Suprapubic skin (tissue), 4 donors: Measurements from ENCODE around the gene SEMA3A. TPM values are rescaled to one million over a fixed set of nuclear protein-coding genes. Genes with fewer than 3 reads are reported as not detected.

Experiments used
- DNase-seq, 2 donors: peaks; one replicate each; pipeline ENCODE4 v3.0.0-alpha.2; 2019; ENCODE audit warnings: low spot score in 2 of 2
- H3K27ac ChIP-seq: fragments of 200-600 bp; sonication (generic); one replicate; pipeline ENCODE4 v1.5.1; 2019
- H3K27me3 ChIP-seq: fragments of 200-600 bp; sonication (generic); one replicate; pipeline ENCODE4 v1.5.1; 2019
- H3K36me3 ChIP-seq: fragments of 200-600 bp; sonication (generic); one replicate; pipeline ENCODE4 v1.5.1; 2019
- H3K4me1 ChIP-seq: fragments of 200-600 bp; sonication (generic); one replicate; pipeline ENCODE4 v1.5.1; 2019
- H3K4me3 ChIP-seq: fragments of 200-600 bp; sonication (generic); one replicate; pipeline ENCODE4 v1.5.1; 2019; ENCODE audit warnings: mild to moderate bottlenecking
- H3K9me3 ChIP-seq: fragments of 200-600 bp; sonication (generic); one replicate; pipeline ENCODE4 v1.5.1; 2019
- CTCF ChIP-seq, 2 donors: fragments of 200-600 bp in 1 of 2; fragments of 450-650 bp in 1 of 2; sonication (generic) in 1 of 2; IDR thresholded peaks; one replicate each; pipeline ENCODE4 v1.5.1; 2016 to 2019; ENCODE audit warnings: antibody characterized with exemption in 2 of 2, mild to moderate bottlenecking in 1 of 2, moderate library complexity in 1 of 2
- EP300 ChIP-seq: sonication (generic); formaldehyde crosslinking; IDR thresholded peaks from one replicate; pipeline ENCODE4 v1.6.1; 2017; ENCODE audit warnings: antibody characterized with exemption
- POLR2A ChIP-seq, 2 donors: fragments of 450-650 bp; IDR thresholded peaks; one replicate each; pipeline ENCODE4 v1.6.1; 2017; ENCODE audit warnings: antibody characterized with exemption in 2 of 2, mild to moderate bottlenecking in 2 of 2, moderate library complexity in 2 of 2
- POLR2AphosphoS5 ChIP-seq, 3 donors: sonication (generic); formaldehyde crosslinking; IDR thresholded peaks; one replicate each; pipeline ENCODE4 v1.6.1; 2017; ENCODE audit warnings: antibody characterized with exemption in 3 of 3
- WGBS: methylation state at CpG from one replicate; pipeline ENCODE4 v1.1.5; 2018; 5-methylcytosine and 5-hydroxymethylcytosine counted together
- total RNA-seq, 4 donors: library from RNA; depleted of rRNA; stranded (reverse); fragments of >200 nt; gene quantifications; one replicate each; pipeline ENCODE4 v1.1.0, GENCODE V29; 2016

Gene SEMA3A
- total RNA-seq, 4 donors from 2014 or later = 1.1 to 7.3 (median 3.2) TPM

- Histone ChIP-seq H3K4me3 (no peak overlapping the region), H3K4me1 (no peaks in the 10 kb centered on the region), H3K27me3 (no peaks in the 10 kb centered on the region), H3K9me3 (no peaks in the 10 kb centered on the region), H3K36me3 (no peaks in the 10 kb centered on the region), H3K27ac (no peak overlapping the region)
- TF ChIP-seq EP300 (no peak), CTCF (IDR thresholded peaks at IDR 0.05) (no peak), POLR2A (IDR thresholded peaks at IDR 0.05) (no peak), POLR2AphosphoS5 (IDR thresholded peaks at IDR 0.05) (no peak)
- DNase-seq = no peak
- 19% methylated on average over 1 of the region's 1 CpG for WGBS
Observed at GRCh38 chr7:84232646-84233045, 38.1 kb upstream of the SEMA3A start.

- no peak for DNase-seq
- Histone ChIP-seq H3K27ac (no peak overlapping the region), H3K9me3 (no peaks in the 10 kb centered on the region), H3K4me1 (no peaks in the 10 kb centered on the region), H3K4me3 (no peak overlapping the region), H3K36me3 (no peaks in the 10 kb centered on the region), H3K27me3 (no peaks in the 10 kb centered on the region)
- TF ChIP-seq CTCF (IDR thresholded peaks at IDR 0.05) (no peak), POLR2AphosphoS5 (IDR thresholded peaks at IDR 0.05) (no peak), POLR2A (IDR thresholded peaks at IDR 0.05) (no peak), EP300 (no peak)
Observed at GRCh38 chr7:84231157-84231556, 36.6 kb upstream of the SEMA3A start.

GRCh38 chr7:84230491-84230890, 35.9 kb upstream of the SEMA3A start:
- TF ChIP-seq EP300 (no peak), CTCF (IDR thresholded peaks at IDR 0.05) (no peak), POLR2AphosphoS5 (IDR thresholded peaks at IDR 0.05) (no peak), POLR2A (IDR thresholded peaks at IDR 0.05) (no peak)
- Histone ChIP-seq H3K9me3 (no peaks in the 10 kb centered on the region), H3K4me3 (no peak overlapping the region), H3K27ac (no peak overlapping the region), H3K4me1 (no peaks in the 10 kb centered on the region), H3K36me3 (no peaks in the 10 kb centered on the region), H3K27me3 (no peaks in the 10 kb centered on the region)
- 82% methylated on average over 3 of the region's 3 CpGs for WGBS
- DNase-seq = no peak

GRCh38 chr7:84228526-84228925, 33.9 kb upstream of the SEMA3A start:
- H3K4me3 ChIP-seq = no peak overlapping the region
- TF ChIP-seq POLR2AphosphoS5 (IDR thresholded peaks at IDR 0.05) (no peak), EP300 (no peak), POLR2A (IDR thresholded peaks at IDR 0.05) (no peak), CTCF (IDR thresholded peaks at IDR 0.05) (no peak)
- 67% methylated on average over 2 of the region's 2 CpGs for WGBS
- no peak for DNase-seq
- H3K36me3 ChIP-seq = no peaks in the 10 kb centered on the region
- H3K27me3 ChIP-seq = no peaks in the 10 kb centered on the region
- H3K27ac ChIP-seq = no peak overlapping the region
- H3K9me3 ChIP-seq = no peaks in the 10 kb centered on the region
- no peaks in the 10 kb centered on the region for H3K4me1 ChIP-seq

GRCh38 chr7:84226759-84227158, 32.2 kb upstream of the SEMA3A start:
- 76% methylated on average over 2 of the region's 2 CpGs for WGBS
- no peaks in the 10 kb centered on the region for H3K9me3 ChIP-seq
- no peak for TF ChIP-seq POLR2AphosphoS5 (IDR thresholded peaks at IDR 0.05)
- TF ChIP-seq CTCF (IDR thresholded peaks at IDR 0.05) = no peak
- no peak for TF ChIP-seq EP300
- no peak for TF ChIP-seq POLR2A (IDR thresholded peaks at IDR 0.05)
- no peaks in the 10 kb centered on the region for H3K4me1 ChIP-seq
- H3K27ac ChIP-seq = no peak overlapping the region
- H3K4me3 ChIP-seq = no peak overlapping the region
- H3K27me3 ChIP-seq = no peaks in the 10 kb centered on the region
- DNase-seq = no peak
- no peaks in the 10 kb centered on the region for H3K36me3 ChIP-seq
